GM15510 (cell line): ENCODE measurements around the gene PRODH2.

Experiments used
- POLR2A ChIP-seq: IDR thresholded peaks from 3 replicates; pipeline ENCODE4 v1.6.1; 2011; ENCODE audit warnings: borderline replicate concordance; ENCODE audit not compliant: insufficient read length; ENCODE audit errors: extremely low read depth

The PRODH2 gene

DNA sequence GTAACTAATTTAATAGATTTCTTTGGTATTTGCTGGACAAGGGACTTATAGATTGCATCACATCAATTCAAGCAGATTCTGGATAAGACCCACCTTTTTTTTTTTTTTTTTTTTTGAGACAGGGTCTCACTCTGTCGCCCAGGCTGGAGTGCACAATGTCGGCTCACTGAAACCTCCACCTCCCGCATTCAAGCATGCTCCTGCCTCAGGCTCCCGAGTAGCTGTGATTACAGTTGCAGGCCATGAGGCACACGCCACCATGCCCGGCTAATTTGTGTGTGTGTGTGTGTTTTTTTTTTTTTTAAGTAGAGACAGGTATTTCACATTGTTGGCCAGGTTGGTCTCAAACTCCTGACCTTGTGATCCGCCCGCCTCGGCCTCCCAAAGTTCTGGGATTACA, 4.2 kb upstream of the PRODH2 start:
- TF ChIP-seq POLR2A: no peak

DNA sequence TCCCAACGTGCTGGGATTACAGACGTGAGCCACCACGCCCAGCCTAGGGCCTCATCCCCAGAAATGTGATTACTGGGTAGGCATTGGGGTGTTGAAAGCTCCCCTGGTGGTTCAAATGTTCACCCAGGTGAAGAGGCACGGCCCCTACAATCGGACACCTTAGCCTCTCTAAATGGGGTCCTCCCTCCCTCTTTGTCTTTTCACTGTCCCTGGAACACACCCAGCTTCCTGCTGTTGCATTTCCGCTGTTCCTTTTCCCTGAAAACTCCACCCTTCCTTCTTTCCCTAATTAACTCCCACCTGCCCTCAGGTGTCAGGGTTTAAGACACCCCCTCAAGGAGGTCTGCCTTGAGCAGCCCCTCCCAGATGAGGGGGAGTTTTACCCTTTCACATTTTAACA, 3.6 kb upstream of the PRODH2 start:
- TF ChIP-seq POLR2A: no peak

DNA sequence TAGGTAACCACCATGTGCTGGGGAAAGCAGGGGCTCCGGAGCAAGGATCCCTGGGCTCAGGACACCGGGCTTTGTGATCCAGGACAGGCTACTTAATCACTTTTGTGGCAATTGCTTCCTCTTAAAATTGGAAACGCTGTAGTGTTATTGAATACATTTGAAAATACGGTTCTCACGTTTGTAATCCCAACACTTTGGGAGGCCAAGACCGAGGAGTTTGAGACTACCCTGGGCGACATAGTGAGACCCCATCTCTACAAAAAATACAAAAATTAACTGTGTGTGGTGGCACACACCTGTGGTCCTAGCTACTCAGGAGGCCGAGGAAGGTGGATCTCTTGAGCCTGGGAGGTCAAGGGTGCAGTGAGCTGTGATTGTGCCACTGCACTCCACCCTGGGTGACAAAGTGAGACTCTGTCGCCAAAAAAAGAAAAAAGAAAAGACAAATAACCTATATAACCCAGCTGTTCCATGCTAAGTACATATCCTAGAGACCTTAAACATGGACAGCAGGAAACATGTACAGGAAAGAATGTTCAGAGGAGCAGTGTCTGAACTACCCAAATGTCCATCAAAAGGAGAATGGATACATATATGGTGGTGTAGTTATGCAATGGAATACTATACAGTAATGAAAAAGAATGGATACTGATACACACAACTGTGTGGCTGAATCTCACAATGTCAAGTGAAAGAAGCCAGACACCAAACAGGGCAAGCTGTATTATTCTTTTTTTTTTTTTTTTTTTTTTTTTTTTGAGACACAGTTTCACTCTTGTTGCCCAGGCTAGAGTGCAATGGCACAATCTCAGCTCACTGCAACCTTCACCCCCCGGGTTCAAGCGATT, 622 bp upstream of the PRODH2 start:
- TF ChIP-seq POLR2A: no peak

DNA sequence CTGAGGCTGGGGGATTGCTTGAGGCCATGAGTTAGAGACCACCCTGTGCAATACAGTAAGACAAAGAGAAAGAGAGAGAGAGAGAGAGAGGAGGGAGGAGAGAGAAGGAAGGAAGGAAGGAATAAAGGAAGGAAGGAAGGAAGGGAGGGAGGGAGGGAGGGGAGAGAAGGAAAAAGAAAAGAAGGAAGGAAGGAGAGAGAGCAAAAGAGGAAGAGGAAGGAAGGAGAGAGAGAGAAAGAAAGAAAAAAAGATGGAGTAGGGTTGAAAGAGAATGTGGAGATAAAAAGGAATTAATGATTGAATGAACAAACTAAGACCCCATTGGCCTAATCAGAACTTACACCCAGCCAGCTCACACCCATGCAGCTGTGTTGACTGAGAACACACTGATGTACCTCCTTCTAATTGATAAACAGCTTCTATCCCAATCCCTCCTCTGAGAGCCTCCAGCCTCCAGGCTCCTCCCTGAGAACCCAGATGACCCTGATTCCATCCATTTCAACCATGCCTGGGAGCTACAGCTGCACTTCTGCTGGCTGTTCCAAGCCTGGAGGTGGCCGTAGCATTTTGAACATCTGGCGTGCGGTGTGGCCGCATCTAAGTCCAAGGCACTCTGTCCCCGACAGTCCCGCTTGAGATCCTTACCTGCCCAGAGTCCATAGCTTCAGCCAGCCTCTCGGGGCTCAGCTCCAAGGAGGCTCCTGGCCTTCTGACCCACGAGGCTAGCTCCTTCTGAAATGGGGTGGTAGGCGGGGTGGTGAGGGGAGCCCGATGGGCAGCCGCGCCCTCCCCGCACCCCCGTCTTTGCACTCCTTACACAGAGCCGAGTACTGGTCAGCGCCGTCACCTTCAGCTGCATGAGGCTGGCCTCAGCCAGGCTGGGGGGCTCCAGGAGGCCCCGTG, 1.1 kb downstream of the PRODH2 start:
- no peak for TF ChIP-seq POLR2A

DNA sequence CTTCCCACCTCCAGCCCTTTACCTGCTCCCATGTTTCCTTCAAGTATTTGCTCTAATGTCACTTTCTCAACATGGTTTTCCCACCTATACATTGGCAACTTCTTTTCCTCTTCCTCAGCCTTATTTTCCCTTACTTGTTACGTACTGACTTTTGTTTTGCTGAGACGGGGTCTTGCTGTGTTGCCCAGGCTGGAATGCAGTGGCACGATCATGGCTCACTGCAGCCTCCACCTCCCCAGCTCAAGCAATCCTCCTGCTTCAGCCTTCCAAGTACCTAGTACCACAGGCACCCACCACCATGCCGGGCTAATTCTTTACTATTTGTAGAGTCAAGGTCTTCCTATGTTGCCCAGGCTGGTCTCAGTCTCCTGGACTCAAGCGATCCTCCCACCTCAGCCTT, 5.0 kb downstream of the PRODH2 start:
- no peak for TF ChIP-seq POLR2A

DNA sequence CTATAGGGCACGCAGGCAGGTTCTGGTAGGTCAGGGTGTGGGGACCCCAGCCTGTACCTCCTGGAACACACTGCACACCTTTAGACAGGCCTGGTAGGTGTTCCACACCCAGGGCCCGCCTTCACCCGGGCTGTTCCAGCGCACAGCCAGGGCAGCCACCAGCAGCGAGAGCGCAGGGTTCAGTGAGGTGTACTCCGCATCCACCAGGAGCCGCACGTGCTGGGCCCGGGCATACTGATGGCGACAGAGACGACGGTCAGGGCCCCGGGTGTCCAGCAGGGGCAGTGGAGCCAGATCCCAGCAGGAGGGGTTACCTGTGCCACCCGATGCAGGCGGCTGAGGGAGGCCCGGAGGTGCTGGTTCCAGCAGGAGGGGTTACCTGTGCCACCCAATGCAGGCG, 6.0 kb downstream of the PRODH2 start:
- TF ChIP-seq POLR2A: no peak

DNA sequence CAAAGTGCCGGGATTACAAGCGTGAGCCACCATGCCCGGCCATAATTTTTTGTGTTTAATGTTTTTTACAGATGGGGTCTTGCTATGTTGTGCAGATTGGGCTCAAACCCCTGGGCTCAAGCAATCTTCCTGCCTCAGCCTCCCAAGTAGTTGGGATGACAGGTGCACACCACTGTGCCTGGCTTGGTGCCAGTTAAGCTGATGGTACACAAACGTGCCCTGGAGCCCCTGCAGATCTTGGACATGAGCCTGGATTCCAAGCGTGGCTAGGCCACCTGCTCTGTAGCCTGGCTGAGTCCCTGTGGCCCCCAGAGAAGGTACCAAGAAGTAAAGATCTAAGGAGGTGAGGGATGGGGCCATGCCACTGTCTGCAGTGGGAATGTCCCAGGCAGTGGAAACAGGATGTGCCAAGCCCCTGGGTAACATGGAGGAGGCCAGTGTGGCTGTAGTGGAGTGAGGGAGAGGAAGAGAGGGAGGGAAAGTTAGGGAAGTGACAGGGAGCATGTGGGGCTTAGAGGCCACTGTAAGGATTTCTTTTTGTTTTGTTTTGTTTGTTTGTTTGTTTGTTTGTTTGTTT, 7.0 kb downstream of the PRODH2 start:
- TF ChIP-seq POLR2A: no peak

DNA sequence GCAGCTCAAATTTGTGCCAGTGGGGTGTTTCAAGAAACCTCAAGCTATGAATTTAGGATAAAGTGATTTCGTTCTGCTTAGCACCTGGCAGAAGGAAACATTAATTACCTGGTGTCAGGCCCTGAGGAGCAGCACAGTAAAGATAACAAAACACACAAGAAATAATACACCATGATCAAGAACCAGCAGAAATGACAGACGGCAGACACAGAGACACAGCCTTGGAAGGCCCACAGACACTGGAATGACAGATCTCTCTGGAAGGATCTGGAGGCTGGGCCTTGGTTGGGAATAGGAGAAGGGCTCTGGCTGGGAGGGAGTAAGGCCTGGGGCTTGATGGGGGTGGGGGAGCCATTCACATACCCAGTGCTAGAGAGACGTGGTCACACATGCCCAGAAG, 10.8 kb downstream of the PRODH2 start:
- no peak for TF ChIP-seq POLR2A

DNA sequence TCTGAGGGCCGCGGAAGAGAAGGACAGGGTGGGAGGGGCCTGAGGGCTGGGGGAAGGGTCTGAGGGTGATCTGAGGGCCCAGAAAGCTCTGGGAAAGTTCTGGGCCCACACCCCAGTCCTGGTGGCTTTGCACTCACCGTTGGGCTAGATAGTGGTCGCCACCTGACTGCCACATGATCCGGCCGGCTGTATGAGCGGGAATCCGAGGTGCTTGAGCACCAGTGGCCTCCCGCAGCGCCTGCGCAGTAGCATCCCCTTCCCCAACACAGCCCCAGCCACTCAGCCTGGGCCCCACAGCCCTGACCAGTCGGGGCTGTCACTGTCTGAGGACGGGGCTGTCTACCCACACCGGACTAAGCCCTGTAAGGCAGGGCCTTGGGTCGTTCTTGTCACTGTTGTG, 15.0 kb downstream of the PRODH2 start:
- TF ChIP-seq POLR2A: no peak

DNA sequence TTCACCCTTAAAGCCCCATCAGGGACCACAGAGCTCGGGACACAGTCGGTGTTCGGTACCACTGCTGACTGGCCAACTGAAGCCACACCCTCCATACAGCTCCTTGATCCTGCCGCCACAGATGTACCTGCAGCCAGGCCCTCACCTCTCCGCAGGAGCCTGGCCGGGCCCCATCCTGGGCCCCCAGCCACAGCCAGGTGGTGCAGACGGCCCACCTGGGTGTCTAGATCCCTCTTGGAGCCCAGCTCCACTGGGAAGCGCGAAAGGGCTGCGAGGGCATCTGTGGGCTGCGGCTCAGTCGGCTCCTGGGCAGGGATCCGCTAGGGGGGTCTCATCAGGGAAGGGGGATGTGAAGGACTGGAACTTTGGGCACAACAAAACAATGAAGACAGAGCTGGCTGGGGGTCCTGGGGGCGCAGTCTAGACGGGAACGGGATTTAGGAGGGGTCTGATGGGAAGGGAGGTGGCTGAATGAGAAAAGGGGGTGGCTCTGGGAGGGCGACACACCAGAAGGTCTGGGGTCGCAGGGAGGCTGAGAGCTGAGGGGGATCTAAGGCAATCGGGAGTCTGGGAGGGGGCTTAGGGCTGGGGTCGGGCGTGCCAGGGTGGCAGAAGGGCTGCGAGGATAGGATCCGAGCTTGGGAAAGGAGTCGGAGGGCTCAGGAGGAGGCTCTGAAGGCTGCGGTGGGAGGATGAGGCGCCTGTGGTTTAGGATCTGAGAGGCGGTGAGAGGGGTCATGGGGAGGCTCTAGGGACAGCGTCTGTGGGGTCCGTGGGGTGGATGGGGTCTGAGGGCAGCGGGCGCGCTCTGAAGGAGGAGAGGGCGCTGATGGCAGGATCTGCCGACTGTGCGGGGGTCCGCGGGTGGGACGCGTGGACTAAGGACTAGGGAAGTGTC, 15.8 kb downstream of the PRODH2 start:
- no peak for TF ChIP-seq POLR2A

DNA sequence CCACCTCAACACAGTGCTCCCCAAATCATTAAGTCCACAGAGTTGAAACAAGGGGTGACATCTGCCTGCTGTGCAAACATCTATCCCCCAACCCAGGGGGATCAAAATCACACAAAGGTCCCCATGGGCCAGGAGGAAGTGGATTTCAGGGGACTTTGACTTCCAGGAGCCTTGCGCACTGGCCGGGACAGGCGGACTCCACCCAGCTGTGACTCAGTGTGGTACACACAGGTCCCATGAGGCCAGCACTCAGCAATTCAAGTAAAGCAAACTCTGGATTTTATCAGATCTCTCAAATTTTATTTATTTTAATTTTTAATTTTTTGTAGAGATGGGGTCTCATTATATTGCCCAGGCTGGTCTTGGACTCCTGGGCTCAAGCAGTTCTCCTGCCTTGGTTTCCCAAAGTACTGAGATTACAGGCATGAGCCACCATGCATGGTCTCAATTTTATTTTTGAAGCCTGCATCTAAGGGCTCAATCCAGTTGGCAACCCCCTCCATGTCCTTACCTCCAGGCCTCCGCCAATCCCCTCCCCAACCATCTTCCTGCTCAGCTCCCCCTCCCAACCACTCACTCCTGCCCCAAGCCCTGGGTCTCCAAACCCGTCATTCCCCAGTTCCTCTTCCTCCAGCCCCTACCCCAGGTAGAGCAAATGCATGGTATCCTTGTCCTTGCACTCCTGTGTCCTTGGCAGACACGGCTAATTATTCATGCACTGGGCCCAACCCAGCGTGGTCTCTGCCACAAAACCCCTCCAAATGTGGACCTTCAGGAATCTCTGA, 19.1 kb downstream of the PRODH2 start:
- TF ChIP-seq POLR2A: no peak

DNA sequence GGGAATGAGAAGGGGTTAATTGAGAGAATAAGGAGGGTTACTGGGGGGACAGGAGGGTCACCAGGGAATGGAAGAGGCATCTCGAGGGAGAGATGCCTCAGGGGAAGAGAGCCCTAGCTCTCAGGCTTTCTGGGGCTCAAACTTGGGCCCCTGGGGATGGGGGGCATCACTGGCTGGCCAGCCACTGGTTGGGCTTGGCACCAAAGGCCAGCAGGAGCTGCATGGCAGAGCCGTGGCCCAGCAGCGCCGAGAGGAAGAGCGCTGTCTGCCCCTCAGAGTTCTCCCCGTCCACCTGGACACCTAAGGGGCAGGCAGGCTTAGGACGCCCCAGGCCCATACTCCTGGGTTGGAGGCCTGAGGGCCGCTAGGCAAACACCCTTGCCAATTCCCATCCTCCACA, 19.8 kb downstream of the PRODH2 start:
- TF ChIP-seq POLR2A: no peak

DNA sequence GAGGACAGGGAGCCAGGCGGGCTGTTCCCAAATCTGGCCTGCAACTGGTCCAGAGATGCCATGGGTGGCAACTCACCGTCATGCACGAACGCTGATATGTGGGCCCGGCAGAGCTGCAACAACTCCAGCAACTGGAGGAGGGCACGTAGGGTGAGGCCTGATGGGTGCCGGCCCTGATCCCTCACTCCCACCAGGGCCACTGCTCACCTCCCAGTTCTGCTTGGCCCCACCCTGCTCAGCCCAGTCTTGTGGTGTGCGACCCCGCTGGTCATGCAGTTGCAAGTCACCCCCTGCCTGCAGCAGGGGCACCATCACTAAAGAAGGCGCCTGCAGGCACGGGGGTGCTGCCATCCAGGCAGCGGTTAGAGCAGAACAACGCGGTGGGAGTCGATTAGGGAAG, 20.3 kb downstream of the PRODH2 start:
- TF ChIP-seq POLR2A: no peak
